IMR-90 (cell line): ENCODE measurements around the gene CYP8B1. TPM values are rescaled to one million over a fixed set of nuclear protein-coding genes. Genes with fewer than 3 reads are reported as not detected.
"Not testable (repeated sequence)": the region's sequence is repeated elsewhere in the genome, so short reads cannot be mapped to it uniquely, and the experiment has no call there.

ENCODE experiments used
- ATAC-seq: fragments of 200-7000 bp; cut with Tn5 transposase; 2 replicates; pipeline ENCODE4 v1.9.1; 2020; ENCODE audit warnings: low read depth, mild to moderate bottlenecking, moderate library complexity
- BruUV-seq: library from RNA; stranded (reverse); fragments of 400-500 nt; replicated peaks from 2 replicates; lab custom pipeline; 2021; lab: Mats Ljungman, UMichigan
- CTCF ChIA-PET: fragments of 300-600 bp; formaldehyde crosslinking; extraction: SDS; loops from one replicate; lab custom pipeline; 2021; ENCODE audit warnings: antibody characterized with exemption; lab: Yijun Ruan, JAX
- POLR2A ChIA-PET: fragments of 300-600 bp; sonication (Branson Sonifier 250); formaldehyde crosslinking; loops from one replicate; lab custom pipeline; 2022; ENCODE audit warnings: antibody characterized with exemption; ENCODE audit not compliant: unreplicated experiment; lab: Charles Lee
- DNase-seq: peaks from one replicate; pipeline ENCODE4 v3.0.0; 2013
- H2AFZ ChIP-seq: replicated peaks from 2 replicates; pipeline ENCODE3; 2013; ENCODE audit warnings: low read length, mild to moderate bottlenecking; ENCODE audit not compliant: poor library complexity
- H2AK5ac ChIP-seq: 2 replicates; pipeline ENCODE4 v1.6.1; 2013; ENCODE audit warnings: low read depth, low read length, inconsistent platforms
- H2AK9ac ChIP-seq: replicated peaks from 2 replicates; pipeline ENCODE3; 2013; ENCODE audit warnings: mild to moderate bottlenecking, low read depth, low read length, moderate library complexity; ENCODE audit not compliant: poor library complexity
- H2BK120ac ChIP-seq: 2 replicates; pipeline ENCODE4 v1.6.1; 2013; ENCODE audit warnings: low read depth, low read length, inconsistent platforms
- H2BK15ac ChIP-seq: 3 replicates; pipeline ENCODE4 v1.6.1; 2013; ENCODE audit warnings: low read depth, low read length, inconsistent platforms
- H2BK20ac ChIP-seq: 2 replicates; pipeline ENCODE4 v1.6.1; 2013; ENCODE audit warnings: low read depth, mild to moderate bottlenecking, inconsistent platforms, low read length, moderate library complexity
- H2BK5ac ChIP-seq: 2 replicates; pipeline ENCODE4 v1.6.1; 2013; ENCODE audit warnings: mild to moderate bottlenecking, low read depth, low read length, inconsistent platforms; ENCODE audit not compliant: poor library complexity, severe bottlenecking
- H3K14ac ChIP-seq: replicated peaks from 2 replicates; pipeline ENCODE4 v1.6.1; 2013; ENCODE audit warnings: low read depth, low read length, inconsistent platforms
- H3K18ac ChIP-seq: 2 replicates; pipeline ENCODE4 v1.6.1; 2013; ENCODE audit warnings: low read depth, low read length, control low read depth
- H3K23ac ChIP-seq: 2 replicates; pipeline ENCODE4 v1.6.1; 2013; ENCODE audit warnings: low read depth, low read length, inconsistent platforms
- H3K27ac ChIP-seq: 2 replicates; pipeline ENCODE4 v1.5.1; 2013; ENCODE audit warnings: mild to moderate bottlenecking, control low read depth, low read length; ENCODE audit not compliant: insufficient read depth
- H3K27me3 ChIP-seq: 2 replicates; pipeline ENCODE4 v1.6.1; 2013; ENCODE audit warnings: low read length; ENCODE audit not compliant: control insufficient read depth, insufficient read depth
- H3K36me3 ChIP-seq: 2 replicates; pipeline ENCODE4 v1.6.1; 2013; ENCODE audit warnings: low read length, mixed read lengths; ENCODE audit not compliant: control insufficient read depth, insufficient read depth
- H3K4ac ChIP-seq: 2 replicates; pipeline ENCODE4 v1.6.1; 2013; ENCODE audit warnings: low read depth, low read length, inconsistent platforms
- H3K4me1 ChIP-seq: 2 replicates; pipeline ENCODE4 v1.6.1; 2013; ENCODE audit warnings: low read length, mixed read lengths; ENCODE audit not compliant: control insufficient read depth, insufficient read depth
- H3K4me2 ChIP-seq: 2 replicates; pipeline ENCODE4 v1.6.1; 2013; ENCODE audit warnings: low read depth, mild to moderate bottlenecking, control low read depth, low read length, moderate library complexity
- H3K4me3 ChIP-seq: 2 replicates; pipeline ENCODE4 v1.5.1; 2013; ENCODE audit warnings: low read depth, mild to moderate bottlenecking, control low read depth, low read length, moderate library complexity; ENCODE audit not compliant: insufficient read depth
- H3K56ac ChIP-seq: 2 replicates; pipeline ENCODE4 v1.6.1; 2013; ENCODE audit warnings: low read length, inconsistent platforms; ENCODE audit not compliant: insufficient read depth; ENCODE audit errors: extremely low read depth
- H3K79me1 ChIP-seq, 2 experiments: 2 replicates each; pipeline ENCODE4 v1.6.1; 2013; ENCODE audit warnings: low read length in 2 of 2, inconsistent platforms in 1 of 2, low read depth in 1 of 2
- H3K9ac ChIP-seq: 2 replicates; pipeline ENCODE4 v1.6.1; 2013; ENCODE audit warnings: low read depth, low read length, control low read depth
- H3K9me1 ChIP-seq: 2 replicates; pipeline ENCODE4 v1.6.1; 2013; ENCODE audit warnings: low read length, inconsistent platforms; ENCODE audit not compliant: insufficient read depth
- H3K9me3 ChIP-seq: 2 replicates; pipeline ENCODE4 v1.6.1; 2013; ENCODE audit warnings: low read length; ENCODE audit not compliant: control insufficient read depth, insufficient read depth
- H4K20me1 ChIP-seq: 2 replicates; pipeline ENCODE4 v1.6.1; 2013; ENCODE audit warnings: low read length, inconsistent platforms; ENCODE audit not compliant: insufficient read depth
- H4K5ac ChIP-seq: 2 replicates; pipeline ENCODE4 v1.6.1; 2013; ENCODE audit warnings: mild to moderate bottlenecking, low read depth, low read length, control low read depth
- H4K8ac ChIP-seq, 2 experiments: 2 replicates each; pipeline ENCODE4 v1.6.1; 2013; ENCODE audit warnings: low read depth in 2 of 2, low read length in 2 of 2, control low read depth in 1 of 2, inconsistent platforms in 1 of 2
- H4K91ac ChIP-seq: 2 replicates; pipeline ENCODE4 v1.6.1; 2013; ENCODE audit warnings: low read depth, low read length, inconsistent platforms; ENCODE audit not compliant: insufficient read depth
- WGBS, 2 experiments: methylation state at CpG; one replicate each; pipeline versions ENCODE4 v1.1.5 to v1.1.7; 2013; ENCODE audit warnings: missing lambda C conversion rate in 2 of 2; ENCODE audit not compliant: insufficient read length in 1 of 2; ENCODE audit errors: extremely low coverage in 2 of 2; 5-methylcytosine and 5-hydroxymethylcytosine counted together
- dilution Hi-C: fragments of 300-500 bp; cut with HindIII; formaldehyde crosslinking; loops from one replicate; pipeline ENCODE4 v1.14.3; 2018; ENCODE audit warnings: low sequenced_read_pairs; ENCODE audit not compliant: unreplicated experiment
- in situ Hi-C: fragments of 300-500 bp; cut with MboI; formaldehyde crosslinking; loops from 3 replicates; pipeline ENCODE4 v1.14.3; 2019; ENCODE audit warnings: low sequenced_read_pairs, inconsistent platforms, mixed read lengths
- intact Hi-C: fragments of 100-400 bp; cut with micrococcal nuclease; formaldehyde crosslinking; loops from 2 replicates; pipeline ENCODE4 v1.10.0; 2022
- polyA plus RNA-seq, 3 experiments: library from polyadenylated mRNA; depleted of rRNA; stranded (reverse); fragments of >200 nt; gene quantifications; 2 replicates each; pipeline ENCODE4 v1.2.3, GENCODE V29; 2012; ENCODE audit warnings: low replicate concordance in 1 of 3
- total RNA-seq: library from RNA; depleted of rRNA; stranded (reverse); fragments of >200 nt; gene quantifications from 2 replicates; pipeline ENCODE4 v1.2.3, GENCODE V29; 2012

Gene CYP8B1
- total and polyA plus RNA-seq, 2 of the 4 experiments (the other 2 are of a cell fraction): not detected

DNA sequence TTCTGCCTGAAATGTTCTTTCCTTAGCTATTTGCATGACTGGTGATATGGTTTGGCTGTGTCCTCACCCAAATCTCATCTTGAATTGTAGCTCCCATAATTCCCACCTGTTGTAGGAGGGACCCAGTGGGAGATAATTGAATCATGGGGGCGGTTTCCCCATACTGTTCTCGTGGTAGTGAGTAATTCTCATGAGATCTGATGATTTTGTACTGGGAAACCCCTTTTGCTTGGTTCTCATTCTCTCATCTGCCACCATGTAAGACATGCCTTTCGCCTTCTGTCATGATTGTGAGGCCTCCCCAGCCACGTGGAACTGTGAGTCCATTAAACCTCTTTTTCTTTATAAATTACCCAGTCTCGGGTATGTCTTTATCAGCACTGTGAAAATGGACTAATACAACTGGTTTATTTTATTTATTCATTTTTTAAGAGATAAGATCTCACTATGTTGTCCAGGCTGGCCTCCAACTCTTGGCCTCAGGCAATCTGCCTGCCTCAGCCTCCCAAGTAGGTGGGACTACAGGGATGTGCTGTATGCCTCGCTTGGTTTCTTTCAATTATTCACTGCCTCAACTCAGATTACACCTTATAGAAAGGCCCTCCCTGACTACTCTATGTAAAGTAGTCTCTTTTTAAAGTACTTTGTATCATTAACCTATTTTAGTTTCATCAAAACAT lies 7.7 kb upstream of the CYP8B1 start:
- H3K23ac ChIP-seq, CTCF ChIA-PET, H2AFZ ChIP-seq, H3K56ac ChIP-seq, H3K18ac ChIP-seq, in situ Hi-C loops, H3K4me1 ChIP-seq, H2BK120ac ChIP-seq, BruUV-seq, H3K27ac ChIP-seq, H4K5ac ChIP-seq, H3K79me1 ChIP-seq, POLR2A ChIA-PET, ATAC-seq, H3K4ac ChIP-seq, H2BK20ac ChIP-seq, H2AK5ac ChIP-seq, H2BK15ac ChIP-seq, H3K4me3 ChIP-seq, dilution Hi-C loops, H3K36me3 ChIP-seq, H4K91ac ChIP-seq, H2AK9ac ChIP-seq, H3K9ac ChIP-seq, H4K20me1 ChIP-seq, DNase-seq, H3K9me1 ChIP-seq, H3K14ac ChIP-seq, H4K8ac ChIP-seq, H2BK5ac ChIP-seq, H3K9me3 ChIP-seq, H3K4me2 ChIP-seq: not testable (repeated sequence)
- intact Hi-C loops: loop anchor here (5.0 to 10.0 kb wide), 2 partner anchors 339 to 636 kb away; no protein-coding TSS in a partner anchor
- H3K27me3 ChIP-seq: peaks cover 11% of the 10 kb centered on the region
- WGBS, 2 experiments: no CpG with 5 or more reads among the region's 6 CpGs
